ENCODE data around the gene FAXDC2. TPM values are rescaled to one million over a fixed set of nuclear protein-coding genes. Genes with fewer than 3 reads are reported as not detected.

FAXDC2 gene
- polyA plus RNA-seq, 3 donors: 34.1 to 38.6 (median 35.9) TPM

DNA sequence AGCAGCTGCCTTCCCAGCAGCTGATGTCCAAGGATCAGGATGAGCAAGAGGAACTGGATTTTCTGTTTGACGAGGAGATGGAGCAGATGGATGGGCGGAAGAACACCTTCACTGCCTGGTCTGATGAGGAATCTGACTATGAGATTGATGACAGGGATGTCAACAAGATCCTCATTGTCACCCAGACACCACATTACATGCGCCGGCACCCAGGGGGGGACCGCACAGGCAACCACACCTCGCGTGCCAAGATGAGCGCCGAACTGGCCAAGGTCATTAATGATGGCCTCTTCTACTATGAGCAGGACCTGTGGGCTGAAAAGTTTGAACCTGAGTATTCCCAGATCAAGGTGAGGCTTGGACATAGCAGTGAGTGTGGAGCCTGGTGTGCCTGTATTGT lies 48.4 kb downstream of the FAXDC2 start:
- DNase-seq (ENCODE audit: low read depth in 3 of 3, low spot score in 2 of 3): no peak

DNA sequence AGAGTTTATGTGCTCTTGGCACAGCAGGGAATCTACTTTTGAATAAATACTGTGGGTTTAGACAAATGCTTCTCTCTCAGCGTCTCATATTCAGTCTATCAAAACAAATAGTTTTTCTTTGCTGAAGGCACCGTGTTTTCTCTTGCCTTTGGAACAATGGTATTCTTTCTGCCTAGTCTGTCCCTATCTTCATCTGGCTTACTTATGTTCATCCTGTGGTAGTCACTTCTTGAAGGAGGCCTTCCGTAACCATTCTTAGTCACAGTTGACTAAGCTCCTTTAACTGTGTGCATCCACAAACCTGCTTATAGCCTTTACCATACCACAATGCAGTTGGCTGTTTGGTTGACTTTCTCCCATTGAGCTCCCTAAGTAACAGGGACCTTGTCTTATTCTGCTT lies 49.3 kb downstream of the FAXDC2 start:
- DNase-seq (ENCODE audit: low read depth in 3 of 3, low spot score in 2 of 3): no peak

DNA sequence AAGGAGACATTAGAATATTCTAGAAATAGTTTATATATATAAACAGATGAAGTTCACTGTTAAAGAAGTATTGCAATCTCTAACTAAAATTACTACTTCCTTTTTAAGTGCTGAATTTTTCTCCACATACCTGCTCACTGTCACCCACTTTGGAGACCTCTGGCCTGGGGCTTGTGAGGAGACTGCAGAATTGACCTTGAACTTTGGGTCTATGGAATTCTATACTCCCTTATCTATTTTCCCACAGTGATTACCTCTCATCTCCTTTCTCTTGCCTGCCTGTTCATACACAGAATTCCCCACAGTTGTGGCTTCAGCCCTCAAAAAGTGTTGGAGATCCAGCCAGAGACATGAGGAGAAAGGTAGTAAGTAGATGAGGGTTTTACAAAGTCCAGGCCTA lies 49.8 kb downstream of the FAXDC2 start:
- no peak for DNase-seq (ENCODE audit: low read depth in 3 of 3, low spot score in 2 of 3)

DNA sequence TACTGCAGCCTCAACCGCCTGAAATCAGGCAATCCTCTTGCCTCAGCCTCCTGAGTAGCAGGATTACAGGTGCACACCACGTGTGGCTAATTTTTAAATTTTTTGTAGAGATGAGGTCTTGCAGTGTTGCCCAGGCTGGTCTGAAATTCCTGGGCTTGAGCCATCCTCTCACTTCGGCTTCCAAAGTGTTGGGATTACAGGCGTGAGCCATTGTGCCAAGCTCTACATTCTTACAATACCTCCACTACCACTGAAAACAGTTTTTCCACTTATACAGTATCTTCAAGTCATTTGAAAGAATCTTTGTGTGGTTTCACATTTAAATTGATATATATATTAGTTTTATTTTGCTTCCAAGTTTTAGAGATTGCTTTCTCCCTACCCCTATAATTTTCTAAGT lies 52.6 kb downstream of the FAXDC2 start:
- no peak for DNase-seq (ENCODE audit: low read depth in 3 of 3, low spot score in 2 of 3)

DNA sequence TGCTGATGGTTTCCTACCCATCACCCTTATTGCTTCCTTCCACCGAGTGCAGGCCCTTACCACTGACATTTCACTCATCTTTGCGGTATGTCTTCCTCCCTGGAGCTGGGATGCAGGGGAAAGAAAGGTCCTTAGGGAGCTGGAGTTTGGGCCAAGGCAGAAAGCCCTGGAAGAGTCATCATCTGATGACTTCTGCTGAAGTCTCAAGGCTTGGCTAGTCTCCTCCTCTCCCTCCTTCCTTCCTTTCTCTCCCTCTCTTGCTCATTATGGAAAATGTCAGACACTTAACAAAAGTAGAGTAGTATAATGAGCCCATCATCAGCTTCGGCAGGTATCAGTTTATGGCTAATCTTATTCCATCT lies 55.2 kb downstream of the FAXDC2 start:
- DNase-seq (ENCODE audit: low read depth in 3 of 3, low spot score in 2 of 3): no peak

DNA sequence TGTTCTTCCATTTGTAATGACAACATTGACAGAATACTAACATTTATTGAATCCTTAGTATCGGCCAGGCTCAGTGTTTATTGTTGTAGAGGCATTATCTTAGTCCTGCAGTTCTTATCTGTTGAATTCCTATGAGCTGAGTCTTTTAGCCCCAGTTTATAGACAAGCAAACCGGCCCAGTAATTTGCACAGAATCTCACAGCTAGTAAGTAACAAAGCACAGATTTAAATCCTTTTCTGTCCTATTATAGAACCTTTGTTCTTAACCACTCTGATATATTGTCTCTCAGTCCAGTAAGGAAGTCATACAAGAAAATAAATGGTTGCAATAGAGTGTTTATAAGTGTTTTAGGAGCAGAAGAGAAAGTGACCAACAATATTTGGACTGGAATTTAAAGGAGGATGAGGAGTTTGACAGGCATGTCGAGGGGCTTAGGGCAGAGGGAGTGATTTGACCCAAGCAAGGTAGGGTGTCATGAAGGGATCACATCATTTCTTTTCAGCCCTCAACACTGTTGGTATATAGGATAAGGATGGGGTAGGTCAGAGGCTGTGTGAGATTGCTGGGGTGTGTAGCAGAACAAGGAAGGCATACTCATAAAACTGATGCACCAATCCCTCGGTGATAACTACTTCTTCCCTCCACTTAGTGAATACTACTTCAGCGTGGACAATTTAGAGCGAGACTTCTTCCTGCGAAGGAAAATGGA lies 55.7 kb downstream of the FAXDC2 start:
- DNase-seq (ENCODE audit: low read depth in 3 of 3, low spot score in 2 of 3): no peak

DNA sequence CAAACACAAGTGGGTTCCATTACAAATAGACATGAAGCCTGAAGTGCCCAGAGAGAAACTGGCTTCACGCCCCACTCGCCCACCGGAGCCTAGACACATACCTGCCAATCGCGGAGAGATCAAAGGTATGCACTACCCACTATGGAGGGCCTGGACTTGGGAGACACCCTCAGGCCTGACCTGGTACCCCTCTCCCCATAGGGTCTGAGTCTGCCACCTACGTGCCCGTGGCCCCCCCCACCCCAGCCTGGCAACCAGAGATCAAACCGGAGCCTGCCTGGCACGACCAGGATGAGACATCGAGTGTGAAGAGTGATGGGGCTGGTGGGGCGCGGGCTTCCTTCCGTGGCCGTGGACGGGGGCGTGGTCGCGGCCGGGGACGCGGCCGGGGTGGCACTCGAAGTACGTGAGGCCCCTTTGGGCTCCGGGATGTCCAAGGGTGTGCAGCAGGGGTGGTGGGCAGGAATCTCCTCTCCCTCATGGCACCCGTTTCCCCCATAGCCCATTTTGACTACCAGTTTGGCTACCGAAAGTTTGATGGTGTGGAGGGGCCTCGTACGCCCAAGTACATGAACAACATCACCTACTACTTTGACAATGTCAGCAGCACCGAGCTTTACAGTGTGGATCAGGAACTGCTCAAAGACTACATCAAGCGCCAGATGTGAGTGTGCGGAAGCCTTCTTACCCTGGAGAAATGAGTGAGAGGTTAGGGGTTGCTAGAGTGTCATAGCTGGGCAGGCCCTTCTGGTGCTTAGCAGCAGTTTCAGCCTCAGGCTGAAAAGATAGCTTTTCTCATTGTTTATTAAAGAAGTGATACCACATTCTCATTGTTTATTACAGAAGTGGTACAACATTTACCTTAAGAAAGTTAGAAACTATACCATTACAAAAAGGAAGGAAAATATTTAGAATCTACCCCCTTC lies 56.5 kb downstream of the FAXDC2 start:
- DNase-seq (ENCODE audit: low read depth in 3 of 3, low spot score in 2 of 3): no peak

DNA sequence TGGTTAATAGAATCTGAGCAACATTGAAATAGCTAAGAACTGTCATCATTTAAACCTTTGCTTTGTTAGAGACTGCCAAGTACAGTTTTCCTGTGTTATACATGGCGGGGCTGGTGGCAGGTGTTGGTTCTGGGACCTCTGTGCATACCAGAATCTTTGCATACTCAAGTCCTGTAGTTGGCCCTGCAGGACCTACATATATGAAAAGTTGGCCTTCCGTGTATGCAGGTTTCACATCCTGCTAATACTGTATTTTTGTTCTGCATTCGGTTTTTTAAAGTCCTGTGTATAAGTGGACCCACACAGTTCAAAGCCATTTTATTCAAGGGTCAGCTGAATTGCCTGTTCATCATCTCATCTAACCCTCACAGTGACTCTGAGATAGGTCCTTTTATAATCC lies 58.9 kb downstream of the FAXDC2 start:
- DNase-seq (ENCODE audit: low read depth in 3 of 3, low spot score in 2 of 3): no peak

DNA sequence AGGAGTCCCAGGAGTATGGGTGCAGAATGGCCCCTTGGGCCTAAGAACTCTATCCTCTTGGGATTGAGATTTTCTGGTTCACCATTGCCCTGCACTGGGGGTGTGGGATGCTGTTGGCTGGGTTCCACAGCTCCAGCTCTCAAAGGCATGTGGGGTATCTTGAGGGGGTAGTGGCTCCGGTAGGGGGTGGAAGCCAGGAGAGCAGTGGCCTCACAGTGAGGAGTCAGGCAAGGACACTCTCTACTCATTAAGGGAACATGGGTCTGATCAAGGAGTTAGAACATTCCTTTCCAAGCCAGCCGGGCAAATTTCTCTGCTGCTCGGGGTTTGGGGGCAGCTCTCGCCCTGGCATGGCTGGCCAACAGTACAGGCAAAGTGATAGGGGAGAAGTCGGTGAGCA lies 62.2 kb downstream of the FAXDC2 start:
- DNase-seq (ENCODE audit: low read depth in 3 of 3, low spot score in 2 of 3): no peak

DNA sequence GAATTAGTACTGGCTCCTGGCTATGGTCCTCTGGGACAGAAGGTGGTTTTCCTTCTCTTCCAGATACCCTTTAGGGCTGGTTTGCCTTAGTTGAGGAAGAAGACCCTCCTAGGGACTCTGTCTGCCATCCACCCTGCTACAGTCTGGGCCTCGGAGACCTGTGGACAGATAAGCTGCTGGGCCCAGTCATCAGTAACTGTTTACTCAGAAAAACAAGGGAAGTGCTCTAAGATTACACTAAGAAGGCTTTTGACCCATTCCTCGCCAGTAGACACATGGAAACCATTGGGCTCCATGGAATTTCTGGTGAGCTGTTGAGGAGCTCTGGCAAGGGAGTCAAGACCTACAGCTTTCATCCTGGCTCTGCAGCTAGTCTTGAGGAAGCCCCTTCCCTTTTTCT lies 64.0 kb downstream of the FAXDC2 start:
- DNase-seq (ENCODE audit: low read depth in 3 of 3, low spot score in 2 of 3): no peak

DNA sequence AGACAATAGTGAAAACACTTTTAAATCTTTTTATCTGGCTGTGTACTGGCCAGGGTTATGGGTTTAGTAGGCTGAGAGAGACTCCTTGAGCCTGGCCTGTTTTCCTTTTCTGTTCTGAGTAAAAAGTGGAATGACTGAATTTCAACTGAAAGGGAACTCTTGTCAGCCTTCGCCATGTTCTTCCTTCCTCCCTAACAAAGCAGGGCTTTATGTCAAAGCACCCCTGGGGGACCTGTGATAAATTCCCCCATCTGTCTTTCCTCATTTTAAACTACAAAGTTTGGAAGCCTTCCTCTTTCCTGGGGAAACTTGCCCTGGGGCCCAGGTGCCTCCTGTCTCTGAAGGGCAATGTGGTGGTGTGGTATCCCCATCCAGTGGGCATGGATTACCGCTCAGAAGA lies 65.5 kb downstream of the FAXDC2 start:
- DNase-seq (ENCODE audit: low read depth in 3 of 3, low spot score in 2 of 3): no peak

DNA sequence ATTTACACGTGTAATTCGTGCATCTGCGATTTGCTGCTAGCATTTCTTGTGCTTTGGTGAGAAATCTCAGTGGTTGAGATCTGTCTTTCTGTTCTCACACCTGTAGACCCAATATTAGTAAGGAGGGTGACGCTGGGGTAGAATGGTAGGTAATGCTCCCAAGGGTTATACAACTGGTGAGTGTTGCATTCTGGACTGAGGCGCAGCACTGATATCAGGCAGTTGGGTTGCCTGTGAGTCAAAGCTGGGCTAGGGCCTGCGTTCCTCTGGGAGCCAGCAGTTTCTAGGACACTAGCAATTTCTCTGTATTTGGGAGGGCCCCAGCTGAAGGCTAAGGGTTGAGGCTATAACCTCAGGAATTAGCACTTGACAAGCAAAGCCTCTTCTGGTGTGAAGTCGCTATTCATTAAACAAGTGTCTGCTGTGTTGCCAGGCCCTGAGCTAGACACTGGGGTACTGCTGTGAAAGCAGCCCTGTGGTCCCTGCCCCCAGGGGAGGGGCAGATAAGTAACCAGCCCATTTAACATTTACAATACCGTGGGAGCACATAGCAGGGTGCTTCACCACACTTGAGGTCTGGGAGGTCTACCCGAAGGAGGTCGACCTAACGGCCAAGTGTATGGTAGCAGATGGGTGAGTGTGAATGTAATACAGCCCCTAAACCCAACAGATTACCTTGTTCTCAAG lies 66.5 kb downstream of the FAXDC2 start:
- DNase-seq (ENCODE audit: low read depth in 3 of 3, low spot score in 2 of 3): no peak

DNA sequence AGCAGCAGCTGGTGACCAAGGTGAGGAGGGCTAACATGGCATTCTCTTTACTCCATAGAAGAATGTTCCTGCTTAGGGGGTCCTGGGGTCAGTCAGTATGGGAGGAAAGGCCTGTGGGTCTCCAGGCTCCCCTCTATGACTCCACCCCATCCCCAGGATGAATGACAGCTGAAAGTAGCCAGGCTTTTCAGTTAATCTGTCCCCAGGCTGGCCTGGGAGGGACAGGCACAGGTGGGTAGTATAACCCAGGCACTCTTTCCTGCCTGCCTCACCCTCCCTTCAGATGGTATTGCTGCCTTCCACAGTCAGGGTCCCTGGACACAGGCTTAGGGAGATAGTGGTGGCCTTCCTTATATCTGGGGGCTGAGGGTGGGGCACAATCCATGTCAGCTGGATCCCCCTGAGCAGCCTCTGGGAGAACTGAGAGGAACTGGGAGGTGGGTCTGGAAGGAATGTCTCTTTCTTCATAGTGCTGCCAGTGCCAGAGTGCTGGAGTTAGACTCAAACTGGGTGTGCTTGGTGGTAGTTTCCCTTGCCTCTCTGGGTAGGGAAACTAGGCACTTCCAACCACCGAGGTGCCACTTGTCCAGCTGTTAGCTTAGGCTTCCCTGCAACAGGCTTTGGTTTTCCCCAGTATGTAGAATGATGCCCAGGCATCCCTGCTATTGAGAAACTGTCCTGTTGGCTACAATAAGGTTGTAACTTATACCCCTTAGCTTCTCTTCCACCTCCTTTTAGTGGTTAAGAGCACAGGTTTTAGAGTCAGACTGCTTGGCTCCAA lies 67.4 kb downstream of the FAXDC2 start:
- DNase-seq (ENCODE audit: low read depth in 3 of 3, low spot score in 2 of 3): no peak

DNA sequence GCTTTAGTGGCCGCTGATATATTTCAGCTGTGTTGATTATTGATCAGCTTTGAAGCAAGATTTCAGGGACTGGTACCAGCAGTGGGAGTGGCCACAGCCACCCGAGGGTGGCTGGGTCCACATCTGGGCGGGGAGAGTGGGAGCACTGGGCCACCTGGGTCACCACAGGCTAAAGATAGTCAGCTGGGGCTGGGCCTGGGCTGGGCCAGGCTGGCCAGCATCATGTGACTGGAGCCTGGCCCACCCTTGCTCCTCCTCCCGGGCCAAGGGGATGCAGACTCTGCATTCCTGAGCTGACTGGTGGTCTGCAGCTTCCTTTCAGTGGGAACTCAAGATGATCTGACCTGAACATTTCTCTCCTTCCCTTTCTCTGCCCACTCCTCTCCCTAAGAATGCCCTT lies 68.1 kb downstream of the FAXDC2 start:
- no peak for DNase-seq (ENCODE audit: low read depth in 3 of 3, low spot score in 2 of 3)

DNA sequence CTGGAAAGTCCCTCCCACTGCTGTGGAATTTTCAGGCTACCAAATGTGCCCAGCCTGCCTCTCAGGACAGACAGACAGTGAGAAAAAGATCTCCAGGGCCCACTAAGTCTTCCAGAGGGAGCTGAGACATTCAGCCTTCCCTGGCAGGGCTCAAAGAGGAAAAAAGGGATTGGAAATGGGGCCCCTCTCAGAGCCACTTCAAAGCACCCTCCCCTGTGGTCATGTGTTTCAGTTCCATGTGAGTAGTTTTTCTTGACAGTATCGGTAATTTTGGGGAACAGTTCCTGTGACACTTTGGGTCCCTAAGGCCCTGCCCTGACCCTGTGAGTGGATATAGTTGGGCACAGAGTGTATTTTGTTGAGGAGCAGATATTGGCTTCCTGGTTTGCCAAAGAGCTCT lies 70.3 kb downstream of the FAXDC2 start:
- no peak for DNase-seq (ENCODE audit: low read depth in 3 of 3, low spot score in 2 of 3)

DNA sequence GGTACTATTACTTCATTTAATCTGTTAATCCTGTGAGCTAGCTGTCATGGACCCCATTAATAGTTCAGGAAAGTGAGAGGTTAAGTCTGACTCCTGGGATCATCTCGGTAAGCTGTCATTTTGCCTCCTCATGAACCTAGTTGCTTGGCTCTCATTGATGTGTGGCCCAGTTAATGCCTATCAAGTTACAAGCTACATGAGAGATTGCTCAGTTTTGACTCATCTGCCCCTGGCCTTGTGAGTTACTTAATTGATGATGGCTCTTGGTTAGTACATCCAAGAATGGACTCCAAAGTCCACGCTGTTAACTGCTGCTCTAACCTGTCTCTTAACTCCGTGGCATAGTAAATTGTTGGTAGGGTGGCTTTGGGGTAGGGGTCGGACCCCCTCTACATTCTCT lies 71.3 kb downstream of the FAXDC2 start:
- no peak for DNase-seq (ENCODE audit: low read depth in 3 of 3, low spot score in 2 of 3)

DNA sequence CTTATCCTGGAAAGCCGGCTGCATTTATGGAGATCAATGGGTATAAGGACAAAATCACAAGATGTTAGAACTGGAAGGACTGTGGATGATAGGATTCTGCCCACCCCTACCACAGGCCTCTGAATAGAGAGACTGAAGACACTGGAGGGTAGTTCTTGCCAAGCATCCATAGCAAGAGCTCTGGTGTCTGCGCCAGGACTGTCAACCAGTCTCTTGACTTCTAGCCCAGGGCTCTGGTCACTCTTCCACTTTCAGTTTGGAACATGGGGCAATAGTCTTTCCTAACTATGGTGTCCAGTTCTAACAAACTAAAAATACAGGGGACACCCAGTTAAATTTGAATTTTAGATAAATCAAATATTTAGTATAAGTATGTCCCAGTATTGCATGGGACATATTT lies 71.9 kb downstream of the FAXDC2 start:
- DNase-seq (ENCODE audit: low read depth in 3 of 3, low spot score in 2 of 3): no peak

DNA sequence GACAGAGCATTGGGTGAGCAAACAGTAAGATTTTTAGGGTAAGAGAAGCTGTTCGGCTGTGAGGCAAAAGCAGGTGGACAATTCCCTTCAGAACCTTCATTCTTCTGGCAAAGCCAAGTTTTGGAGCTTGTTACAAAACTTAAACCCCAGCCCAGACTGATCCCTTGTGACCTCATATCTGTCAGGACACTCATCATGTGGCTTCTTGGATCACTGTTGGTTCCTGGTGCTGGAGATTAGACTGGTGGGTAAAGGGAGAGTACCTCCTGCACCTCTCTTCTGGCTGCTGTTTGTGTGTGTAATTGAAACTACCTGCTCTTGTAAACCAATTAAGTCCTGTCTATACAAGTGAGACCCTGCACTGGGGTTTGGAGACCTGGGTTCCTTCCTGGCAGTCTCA lies 74.2 kb downstream of the FAXDC2 start:
- DNase-seq (ENCODE audit: low read depth in 3 of 3, low spot score in 2 of 3): no peak

DNA sequence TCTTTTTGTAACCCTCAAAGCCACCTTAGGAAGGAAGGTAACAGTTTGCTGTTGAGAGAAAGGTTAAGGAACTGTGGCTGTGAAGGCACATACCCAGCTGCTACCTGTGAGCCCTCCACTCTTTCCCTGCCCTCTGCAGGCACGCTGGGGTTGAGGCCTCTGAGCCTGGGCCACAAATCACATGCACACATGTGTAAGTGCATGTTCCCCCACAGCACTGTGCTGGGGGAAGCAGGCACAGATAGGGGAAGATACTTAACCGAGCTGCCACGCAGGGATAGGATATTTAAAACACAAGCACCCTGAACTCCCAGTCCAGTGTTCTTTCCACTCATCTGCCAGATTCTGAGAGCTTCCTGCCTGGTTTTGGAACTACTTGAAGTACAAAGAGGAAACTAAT lies 77.1 kb downstream of the FAXDC2 start:
- no peak for DNase-seq (ENCODE audit: low read depth in 3 of 3, low spot score in 2 of 3)

DNA sequence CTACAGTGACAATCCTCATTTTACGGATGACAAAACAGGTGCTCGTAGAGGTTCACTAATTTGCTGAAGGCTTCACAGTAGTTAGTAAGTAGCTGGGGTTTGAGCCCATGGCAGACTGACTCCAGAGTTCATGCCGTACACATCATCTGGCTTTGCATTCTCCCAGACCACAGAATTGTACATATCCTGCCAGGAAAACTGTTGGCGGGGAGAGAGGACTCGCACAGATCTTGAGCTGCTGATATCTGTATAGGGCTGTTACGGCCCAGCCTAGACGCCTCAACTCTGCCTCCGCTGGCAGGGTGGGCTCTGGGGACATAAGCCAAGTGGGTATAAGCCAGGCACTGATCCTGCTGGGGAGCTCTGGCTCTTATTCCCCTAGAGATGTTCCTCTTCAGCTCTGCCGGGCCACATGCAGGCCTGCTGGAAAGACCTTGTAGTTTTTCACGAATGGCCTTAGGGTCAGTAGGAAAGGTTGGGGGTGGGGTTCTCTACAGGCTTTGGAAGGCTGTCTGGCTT lies 79.0 kb downstream of the FAXDC2 start:
- no peak for DNase-seq (ENCODE audit: low read depth in 3 of 3, low spot score in 2 of 3)

DNA sequence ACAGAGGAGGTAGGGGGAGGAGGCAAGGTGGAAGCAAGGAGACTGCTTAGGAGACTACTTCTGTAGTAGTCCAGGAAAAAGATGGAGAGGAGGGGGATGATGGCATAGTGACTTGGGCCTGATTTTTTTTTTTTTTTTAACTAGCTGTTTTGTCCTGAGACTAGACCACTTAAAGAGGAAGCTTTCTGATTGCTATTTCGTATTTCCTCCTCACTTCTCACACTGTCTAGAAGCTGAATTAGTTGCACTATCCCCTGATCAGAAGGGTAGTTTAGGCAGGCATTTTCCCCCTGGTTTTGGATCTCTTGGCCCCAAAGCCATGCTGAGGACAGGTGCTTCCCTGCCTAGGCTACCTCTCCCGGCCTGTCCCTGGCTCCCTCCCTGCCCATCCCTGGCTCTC lies 80.3 kb downstream of the FAXDC2 start:
- no peak for DNase-seq (ENCODE audit: low read depth in 3 of 3, low spot score in 2 of 3)
